Keratinocyte (primary cell): Measurements from ENCODE around the gene HDGFL2. TPM values are rescaled to one million over a fixed set of nuclear protein-coding genes. Genes with fewer than 3 reads are reported as not detected.

Experiments
- DNase-seq: peaks from one replicate; pipeline ENCODE4 v3.0.0-alpha.2; 2011; ENCODE audit warnings: low read depth, missing footprints, low spot score
- FAIRE-seq: peaks from 2 replicates; lab custom pipeline; 2011; peaks lifted over from hg19 to GRCh38; lab: Jason Lieb, UNC
- H2AFZ ChIP-seq: 2 replicates; pipeline ENCODE4 v1.6.0; 2012; ENCODE audit warnings: low read length, control low read depth, inconsistent platforms; ENCODE audit not compliant: control insufficient read depth
- H3K27ac ChIP-seq: 2 replicates; pipeline ENCODE4 v1.5.1; 2011; ENCODE audit warnings: low read length; ENCODE audit not compliant: control insufficient read depth, insufficient read depth
- H3K27me3 ChIP-seq: 3 replicates; pipeline ENCODE4 v1.6.0; 2011; ENCODE audit warnings: low read length; ENCODE audit not compliant: control insufficient read depth, insufficient read depth; ENCODE audit errors: extremely low read depth
- H3K36me3 ChIP-seq, 2 experiments: 2 replicates in 1 of 2; 3 replicates in 1 of 2; pipeline ENCODE4 v1.5.1; 2011; ENCODE audit warnings: low read length in 2 of 2, mild to moderate bottlenecking in 1 of 2; ENCODE audit not compliant: control insufficient read depth in 2 of 2, insufficient read depth in 2 of 2; ENCODE audit errors: extremely low read depth in 1 of 2
- H3K4me1 ChIP-seq: 3 replicates; pipeline ENCODE4 v1.5.1; 2011; ENCODE audit warnings: low read length; ENCODE audit not compliant: control insufficient read depth, insufficient read depth; ENCODE audit errors: extremely low read depth
- H3K4me2 ChIP-seq: 3 replicates; pipeline ENCODE4 v1.6.0; 2011; ENCODE audit warnings: low read depth, low read length; ENCODE audit not compliant: control insufficient read depth, insufficient read depth; ENCODE audit errors: extremely low read depth
- H3K4me3 ChIP-seq, 3 experiments: fragments of 200-600 bp in 1 of 3; sonication (generic) in 1 of 3; 2 replicates in 2 of 3; 3 replicates in 1 of 3; pipeline ENCODE4 v1.5.1; 2011 to 2016; ENCODE audit warnings: low read length in 3 of 3, mild to moderate bottlenecking in 3 of 3, control low read depth in 2 of 3, inconsistent platforms in 1 of 3, low read depth in 1 of 3, mixed read lengths in 1 of 3, mixed run types in 1 of 3, moderate library complexity in 1 of 3; ENCODE audit not compliant: control insufficient read depth in 2 of 3, insufficient read depth in 2 of 3; ENCODE audit errors: extremely low read depth in 1 of 3
- H3K79me2 ChIP-seq: 2 replicates; pipeline ENCODE4 v1.6.0; 2012; ENCODE audit warnings: low read length; ENCODE audit not compliant: control insufficient read depth, insufficient read depth
- H3K9ac ChIP-seq: 3 replicates; pipeline ENCODE4 v1.6.0; 2011; ENCODE audit warnings: low read length; ENCODE audit not compliant: control insufficient read depth, insufficient read depth; ENCODE audit errors: extremely low read depth
- H3K9me1 ChIP-seq: 3 replicates; pipeline ENCODE4 v1.6.0; 2011; ENCODE audit warnings: low read length; ENCODE audit not compliant: control insufficient read depth, insufficient read depth; ENCODE audit errors: extremely low read depth
- H3K9me3 ChIP-seq: 2 replicates; pipeline ENCODE4 v1.5.1; 2012; ENCODE audit warnings: low read depth, low read length; ENCODE audit not compliant: control insufficient read depth
- H4K20me1 ChIP-seq: 3 replicates; pipeline ENCODE4 v1.6.0; 2011; ENCODE audit warnings: low read length; ENCODE audit not compliant: control insufficient read depth, insufficient read depth; ENCODE audit errors: extremely low read depth
- EZH2 ChIP-seq: IDR thresholded peaks from one replicate; pipeline ENCODE4 v1.6.1; 2012; ENCODE audit warnings: inconsistent platforms, mild to moderate bottlenecking, low read length, moderate library complexity
- dilution Hi-C: fragments of 300-500 bp; cut with MboI; formaldehyde crosslinking; loops from one replicate; pipeline ENCODE4 v1.7.0; 2020; ENCODE audit warnings: low sequenced_read_pairs; ENCODE audit not compliant: extremely low pct_ligation_motif_present
- polyA plus RNA-seq, 5 experiments: library from polyadenylated mRNA; depleted of rRNA in 3 of 5; stranded (reverse) in 3 of 5; stranded (forward) in 1 of 5; unstranded in 1 of 5; fragments of >200 nt; gene quantifications; 1 replicate in 1 of 5; 2 replicates in 3 of 5; 3 replicates in 1 of 5; pipeline versions ENCODE4 v1.2.1 to v1.2.3, GENCODE V29; 2011 to 2012; ENCODE audit warnings: missing spikeins in 2 of 5, low read depth in 1 of 5, low replicate concordance in 1 of 5
- TF ChIP-seq, protein P1 (sequence below), 3 experiments: IDR thresholded peaks in 1 of 3; conservative IDR thresholded peaks in 1 of 3; optimal IDR thresholded peaks in 1 of 3; 2 replicates in 2 of 3; 3 replicates in 1 of 3; pipeline versions ENCODE3 to v1.5.1; 2011; ENCODE audit warnings: low read length in 3 of 3, mild to moderate bottlenecking in 3 of 3, moderate library complexity in 2 of 3, control low read depth in 1 of 3, inconsistent platforms in 1 of 3; ENCODE audit not compliant: insufficient read depth in 2 of 3; ENCODE audit errors: extremely low read depth in 1 of 3

The HDGFL2 gene
- polyA plus RNA-seq, 1 donor (not counting 4 experiments of a cell fraction or from before 2014, with no cell fraction given) = 19.5 TPM

GRCh38 chr19:4533334-4533733 is 61.2 kb downstream of the HDGFL2 start:
- TF ChIP-seq EZH2 = no peak
- TF ChIP-seq, protein P1, sequence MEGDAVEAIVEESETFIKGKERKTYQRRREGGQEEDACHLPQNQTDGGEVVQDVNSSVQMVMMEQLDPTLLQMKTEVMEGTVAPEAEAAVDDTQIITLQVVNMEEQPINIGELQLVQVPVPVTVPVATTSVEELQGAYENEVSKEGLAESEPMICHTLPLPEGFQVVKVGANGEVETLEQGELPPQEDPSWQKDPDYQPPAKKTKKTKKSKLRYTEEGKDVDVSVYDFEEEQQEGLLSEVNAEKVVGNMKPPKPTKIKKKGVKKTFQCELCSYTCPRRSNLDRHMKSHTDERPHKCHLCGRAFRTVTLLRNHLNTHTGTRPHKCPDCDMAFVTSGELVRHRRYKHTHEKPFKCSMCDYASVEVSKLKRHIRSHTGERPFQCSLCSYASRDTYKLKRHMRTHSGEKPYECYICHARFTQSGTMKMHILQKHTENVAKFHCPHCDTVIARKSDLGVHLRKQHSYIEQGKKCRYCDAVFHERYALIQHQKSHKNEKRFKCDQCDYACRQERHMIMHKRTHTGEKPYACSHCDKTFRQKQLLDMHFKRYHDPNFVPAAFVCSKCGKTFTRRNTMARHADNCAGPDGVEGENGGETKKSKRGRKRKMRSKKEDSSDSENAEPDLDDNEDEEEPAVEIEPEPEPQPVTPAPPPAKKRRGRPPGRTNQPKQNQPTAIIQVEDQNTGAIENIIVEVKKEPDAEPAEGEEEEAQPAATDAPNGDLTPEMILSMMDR (optimal IDR thresholded peaks at IDR 0.05 in 1 of 3, IDR thresholded peaks at IDR 0.05 in 1 of 3, conservative IDR thresholded peaks at IDR 0.05 in 1 of 3; ENCODE audit: extremely low read depth in 1 of 3, insufficient read depth in 2 of 3, low read length in 3 of 3) = no peak
- peaks cover 9% of the 10 kb centered on the region for H3K27me3 ChIP-seq
- no peak overlapping the region for H3K4me3 ChIP-seq
- H3K36me3 ChIP-seq = no peaks in the 10 kb centered on the region
- H3K4me1 ChIP-seq = no peaks in the 10 kb centered on the region
- H3K4me2 ChIP-seq = no peak overlapping the region
- FAIRE-seq (no peak), DNase-seq (no peak)
- H3K9me3 ChIP-seq = no peaks in the 10 kb centered on the region
- H3K27ac ChIP-seq = no peak overlapping the region
- H3K9me1 ChIP-seq = no peaks in the 10 kb centered on the region
- H3K9ac ChIP-seq = no peak overlapping the region
- dilution Hi-C loops = no loop called here
- H3K79me2 ChIP-seq = no peaks in the 10 kb centered on the region
- H4K20me1 ChIP-seq = no peaks in the 10 kb centered on the region
- H2AFZ ChIP-seq = no peak overlapping the region

DNA sequence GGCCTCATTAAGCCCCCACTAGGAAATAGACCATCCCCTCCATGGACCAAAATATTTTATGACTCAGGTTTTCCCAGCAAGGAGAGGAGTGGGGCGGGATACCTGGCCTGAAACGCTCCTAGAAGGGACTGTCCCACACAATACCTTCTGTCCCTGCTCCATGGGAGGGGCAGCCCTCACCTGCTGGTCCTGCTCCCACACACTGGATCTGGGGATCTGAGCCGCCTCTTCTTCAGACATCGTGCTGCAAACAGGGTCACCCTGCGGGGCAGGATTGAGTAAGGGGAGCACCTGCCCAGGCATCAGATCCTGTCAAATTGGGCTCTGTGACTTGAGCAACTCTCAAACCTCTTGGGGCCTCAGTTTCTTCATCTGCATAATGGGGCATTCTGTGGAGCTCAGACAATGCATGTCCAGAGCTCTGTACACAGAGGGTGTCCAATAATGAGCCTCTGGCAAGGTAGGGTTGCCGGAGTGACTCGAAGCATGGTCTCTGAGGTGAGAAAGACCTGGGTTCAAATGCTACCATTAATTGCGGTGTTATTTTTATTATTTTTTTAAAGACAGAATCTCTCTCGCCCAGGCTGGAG is 61.8 kb downstream of the HDGFL2 start:
- no peak overlapping the region for H3K9ac ChIP-seq
- DNase-seq = no peak
- H3K4me2 ChIP-seq = no peak overlapping the region
- no peaks in the 10 kb centered on the region for H3K36me3 ChIP-seq
- no peak overlapping the region for H3K27ac ChIP-seq
- no peak overlapping the region for H2AFZ ChIP-seq
- H3K4me3 ChIP-seq = no peak overlapping the region
- TF ChIP-seq, protein P1 (optimal IDR thresholded peaks at IDR 0.05 in 1 of 3, IDR thresholded peaks at IDR 0.05 in 1 of 3, conservative IDR thresholded peaks at IDR 0.05 in 1 of 3; ENCODE audit: extremely low read depth in 1 of 3, insufficient read depth in 2 of 3, low read length in 3 of 3) = no peak
- TF ChIP-seq EZH2 = no peak
- H3K9me3 ChIP-seq = no peaks in the 10 kb centered on the region
- no peak for FAIRE-seq
- dilution Hi-C loops = no loop called here
- no peaks in the 10 kb centered on the region for H4K20me1 ChIP-seq
- no peaks in the 10 kb centered on the region for H3K9me1 ChIP-seq
- peaks cover 9% of the 10 kb centered on the region for H3K27me3 ChIP-seq
- H3K79me2 ChIP-seq = no peaks in the 10 kb centered on the region
- no peaks in the 10 kb centered on the region for H3K4me1 ChIP-seq
